Endodermal cell (in vitro differentiated cells): Measurements from ENCODE around the gene OMA1. TPM values are rescaled to one million over a fixed set of nuclear protein-coding genes. Genes with fewer than 3 reads are reported as not detected.
A peak's percentile ranks its signal among the peaks of the same experiment; 100 is the strongest.

Experiments
- DNase-seq: peaks from one replicate; pipeline ENCODE4 v3.0.0-alpha.2; 2017
- H3K27ac ChIP-seq: 2 replicates; pipeline ENCODE4 v1.5.1; 2013; ENCODE audit warnings: mild to moderate bottlenecking, low read depth, low read length, moderate library complexity
- H3K27me3 ChIP-seq: 2 replicates; pipeline ENCODE4 v1.6.1; 2013; ENCODE audit warnings: mild to moderate bottlenecking, low read length, moderate library complexity; ENCODE audit not compliant: insufficient read depth, control insufficient read depth, poor library complexity, severe bottlenecking
- H3K36me3 ChIP-seq: 2 replicates; pipeline ENCODE4 v1.7.0; 2013; ENCODE audit warnings: mild to moderate bottlenecking, low read length, moderate library complexity; ENCODE audit not compliant: control insufficient read depth, insufficient read depth
- H3K4me1 ChIP-seq: one replicate; pipeline ENCODE4 v1.7.0; 2013; ENCODE audit warnings: low read length; ENCODE audit not compliant: control insufficient read depth, insufficient read depth
- H3K4me3 ChIP-seq: 2 replicates; pipeline ENCODE4 v1.5.1; 2013; ENCODE audit warnings: mild to moderate bottlenecking, low read length, moderate library complexity
- H3K9ac ChIP-seq: 2 replicates; pipeline ENCODE4 v1.6.1; 2013; ENCODE audit warnings: mild to moderate bottlenecking, low read length, moderate library complexity; ENCODE audit not compliant: poor library complexity, severe bottlenecking; ENCODE audit errors: extremely low read depth
- H3K9me3 ChIP-seq: 2 replicates; pipeline ENCODE4 v1.6.1; 2013; ENCODE audit warnings: mild to moderate bottlenecking, low read length, moderate library complexity; ENCODE audit not compliant: control insufficient read depth
- H3K27ac Mint-ChIP-seq: 2 replicates; pipeline ENCODE4 v1.8.0; 2020; ENCODE audit warnings: mixed read lengths
- H3K27me3 Mint-ChIP-seq: 2 replicates; pipeline ENCODE4 v1.8.0; 2021; ENCODE audit warnings: mild to moderate bottlenecking, mixed read lengths; ENCODE audit not compliant: insufficient read depth
- H3K36me3 Mint-ChIP-seq: 2 replicates; pipeline ENCODE4 v1.8.0; 2020; ENCODE audit warnings: low read depth, mixed read lengths
- H3K4me1 Mint-ChIP-seq: 2 replicates; pipeline ENCODE4 v1.8.0; 2020; ENCODE audit warnings: mixed read lengths
- H3K4me3 Mint-ChIP-seq: 2 replicates; pipeline ENCODE4 v1.8.0; 2020; ENCODE audit warnings: mild to moderate bottlenecking, moderate library complexity, mixed read lengths
- H3K9me3 Mint-ChIP-seq: 2 replicates; pipeline ENCODE4 v1.8.0; 2020; ENCODE audit warnings: mild to moderate bottlenecking, mixed read lengths
- CTCF ChIP-seq: fragments of 200-600 bp; sonication (generic); conservative IDR thresholded peaks from 2 replicates; pipeline ENCODE4 v1.5.0; 2021; ENCODE audit warnings: antibody characterized with exemption, mild to moderate bottlenecking
- WGBS, 2 experiments: methylation state at CpG; one replicate each; pipeline versions ENCODE4 v1.1.5 to v1.1.7; 2013; ENCODE audit warnings: missing lambda C conversion rate in 2 of 2, mixed read lengths in 1 of 2; ENCODE audit not compliant: insufficient coverage in 1 of 2, insufficient read length in 1 of 2; 5-methylcytosine and 5-hydroxymethylcytosine counted together
- total RNA-seq, 2 donors: library from RNA; stranded (reverse); fragmentation: NEBNext Ultra II Directional in 1 of 2; extraction: Animal tissue kit (Norgen Biotek cat#: 25700) in 1 of 2; gene quantifications; 2 replicates in 1 of 2; 3 replicates in 1 of 2; pipeline ENCODE4 v1.2.1, GENCODE V29; 2021

Gene OMA1
- total RNA-seq, 2 donors from 2014 or later, result 13.0 to 18.4 TPM

GRCh38 chr1:58465825-58466629, 80.5 kb downstream of the OMA1 start:
- no peak for DNase-seq
- no peak overlapping the region for H3K27ac ChIP-seq
- H3K36me3 ChIP-seq, result no peaks in the 10 kb centered on the region
- H3K36me3 Mint-ChIP-seq, result no peaks in the 10 kb centered on the region
- H3K9me3 Mint-ChIP-seq, result no peaks in the 10 kb centered on the region
- H3K9ac ChIP-seq, result no peak overlapping the region
- H3K9me3 ChIP-seq, result no peaks in the 10 kb centered on the region
- H3K4me1 ChIP-seq, result no peaks in the 10 kb centered on the region
- H3K27ac Mint-ChIP-seq, result no peak overlapping the region
- no peak overlapping the region for H3K4me3 Mint-ChIP-seq
- 82 to 86% methylated on average over 8 to 13 of the region's 13 CpGs for WGBS, 2 experiments
- H3K27me3 ChIP-seq, result no peaks in the 10 kb centered on the region
- H3K27me3 Mint-ChIP-seq, result peaks cover 2% of the 10 kb centered on the region
- no peak overlapping the region for H3K4me3 ChIP-seq
- TF ChIP-seq CTCF, result no peak
- peaks cover 4% of the 10 kb centered on the region for H3K4me1 Mint-ChIP-seq

DNA sequence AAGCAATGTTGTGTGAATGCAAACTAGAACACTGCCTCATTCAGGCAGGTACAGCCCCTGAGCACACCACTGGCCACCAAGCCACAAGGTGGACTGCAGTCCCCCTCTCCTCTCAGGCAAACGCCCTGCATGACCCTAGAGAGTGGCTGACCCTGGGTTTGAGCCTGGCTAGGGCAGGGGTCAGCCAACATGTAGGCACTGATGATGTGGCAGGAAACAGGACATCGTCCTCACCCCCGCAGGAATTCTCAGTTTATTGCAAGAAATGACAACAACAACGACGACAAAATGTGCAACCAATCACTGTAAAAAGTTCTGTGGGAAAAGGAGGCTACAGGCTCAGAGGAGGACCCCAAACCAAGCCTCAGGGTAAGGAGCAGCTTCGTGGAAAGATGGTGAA, 81.3 kb downstream of the OMA1 start:
- H3K27ac ChIP-seq, result no peak overlapping the region
- no peak for TF ChIP-seq CTCF
- H3K9ac ChIP-seq, result no peak overlapping the region
- no peaks in the 10 kb centered on the region for H3K9me3 Mint-ChIP-seq
- no peak overlapping the region for H3K4me3 ChIP-seq
- H3K4me3 Mint-ChIP-seq, result no peak overlapping the region
- H3K27me3 ChIP-seq, result no peaks in the 10 kb centered on the region
- H3K4me1 Mint-ChIP-seq, result peaks cover 4% of the 10 kb centered on the region
- no peaks in the 10 kb centered on the region for H3K9me3 ChIP-seq
- peaks cover 2% of the 10 kb centered on the region for H3K27me3 Mint-ChIP-seq
- H3K36me3 ChIP-seq, result no peaks in the 10 kb centered on the region
- no peak for DNase-seq
- WGBS, 2 experiments, result 86 to 89% methylated on average over 4 to 6 of the region's 6 CpGs
- H3K36me3 Mint-ChIP-seq, result no peaks in the 10 kb centered on the region
- H3K27ac Mint-ChIP-seq, result no peak overlapping the region
- H3K4me1 ChIP-seq, result no peaks in the 10 kb centered on the region

DNA sequence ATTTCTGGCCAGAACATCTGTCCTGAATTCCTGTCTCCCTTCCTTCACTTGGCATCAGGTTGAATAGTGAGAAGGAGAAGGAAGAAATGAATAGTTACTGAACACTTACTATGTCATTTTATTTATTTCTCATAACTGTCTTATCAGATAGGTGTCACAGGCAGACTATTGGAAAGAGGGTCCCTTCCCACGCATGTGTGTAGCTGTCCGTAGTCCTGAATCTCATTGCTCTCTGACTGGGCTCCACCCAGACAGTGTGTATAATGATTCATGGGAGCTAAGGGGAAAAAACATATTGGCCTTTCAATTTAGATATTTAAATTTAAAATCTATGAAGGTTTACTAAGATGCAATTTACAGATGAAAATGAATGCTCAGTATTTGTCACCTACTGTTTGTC, 86.1 kb downstream of the OMA1 start:
- TF ChIP-seq CTCF, result no peak
- no peaks in the 10 kb centered on the region for H3K4me1 ChIP-seq
- DNase-seq, result peak; percentile 67
- no peak overlapping the region for H3K27ac Mint-ChIP-seq
- peaks cover 11% of the 10 kb centered on the region for H3K27me3 ChIP-seq
- 68% methylated on average over 2 of the region's 2 CpGs; no CpG with 5 or more reads in 1 of the 2 experiments for WGBS, 2 experiments
- H3K4me3 Mint-ChIP-seq, result no peak overlapping the region
- H3K27ac ChIP-seq, result no peak overlapping the region
- H3K27me3 Mint-ChIP-seq, result peaks cover 7% of the 10 kb centered on the region
- H3K36me3 ChIP-seq, result no peaks in the 10 kb centered on the region
- H3K9me3 ChIP-seq, result no peaks in the 10 kb centered on the region
- peaks cover 4% of the 10 kb centered on the region for H3K4me1 Mint-ChIP-seq
- no peak overlapping the region for H3K9ac ChIP-seq
- H3K4me3 ChIP-seq, result no peak overlapping the region
- no peaks in the 10 kb centered on the region for H3K36me3 Mint-ChIP-seq
- no peaks in the 10 kb centered on the region for H3K9me3 Mint-ChIP-seq
